ENCODE results near the gene FAM107B.
"Not testable (repeated sequence)": the region's sequence is repeated elsewhere in the genome, so short reads cannot be mapped to it uniquely, and the experiment has no call there.

The FAM107B gene

DNA sequence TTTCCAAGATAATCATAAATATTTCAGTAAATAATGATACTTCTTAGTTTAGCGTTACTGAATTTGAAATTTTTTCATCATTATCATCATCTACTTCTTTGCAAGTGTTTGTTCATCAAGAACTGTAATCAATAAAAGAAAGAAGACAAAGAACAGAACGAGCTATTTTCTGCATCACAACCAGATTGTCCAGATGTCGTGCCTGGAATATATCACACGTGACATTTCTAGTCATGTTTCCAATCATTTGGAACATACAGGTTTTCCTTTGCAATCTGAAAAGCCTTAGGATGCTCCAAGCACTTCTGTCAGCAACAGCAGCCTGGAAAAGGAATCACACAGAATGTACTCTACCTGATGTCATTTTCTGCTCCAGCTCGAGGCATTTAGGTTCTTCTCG lies 107.4 kb downstream of the FAM107B start:
- DNase-seq (ENCODE audit: insufficient read length, low spot score), result no peak
- no peak for FAIRE-seq

DNA sequence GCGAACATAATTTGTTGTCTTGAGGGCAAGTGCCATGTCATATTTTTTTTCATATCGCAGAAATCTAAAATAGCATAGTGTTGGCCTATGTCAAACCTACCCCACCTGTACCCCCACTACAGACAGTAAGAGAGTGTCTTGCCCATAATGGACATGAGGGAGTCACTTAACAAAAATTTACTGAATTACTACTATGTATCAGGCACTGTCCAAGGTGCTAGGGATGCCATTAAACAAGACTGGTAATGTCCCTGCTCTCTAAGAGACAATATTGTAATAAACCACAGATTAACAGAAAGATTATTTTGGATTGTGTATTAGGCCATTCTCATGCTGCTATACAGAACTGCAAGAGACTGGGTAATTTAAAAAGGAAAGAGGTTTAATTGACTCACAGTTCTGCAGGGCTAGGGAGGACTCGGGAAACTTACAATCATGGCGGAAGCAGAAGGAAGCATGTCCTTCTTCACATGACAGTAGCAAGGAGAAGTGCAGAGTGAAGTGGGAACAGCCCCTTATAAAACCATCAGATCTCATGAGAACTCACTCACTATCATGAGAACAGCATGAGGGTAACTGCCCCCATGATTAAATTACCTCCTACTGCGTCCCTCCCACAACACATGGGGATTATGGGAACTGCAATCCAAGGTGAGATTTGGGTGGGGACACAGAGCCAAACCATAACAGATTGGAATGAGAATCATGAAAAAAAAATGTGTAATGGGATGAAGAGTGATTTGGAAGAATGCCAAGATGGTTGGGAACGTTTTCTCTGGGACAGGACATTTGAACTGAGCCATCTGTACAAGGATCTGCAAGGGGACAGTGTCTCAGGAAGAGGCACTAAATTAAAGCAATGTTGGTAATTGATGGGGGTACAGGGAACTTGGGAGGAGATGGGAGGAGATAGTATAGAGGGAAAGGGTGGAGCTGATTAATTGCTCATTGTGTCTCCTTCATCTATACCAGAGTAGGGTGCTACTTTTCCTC lies 108.5 kb downstream of the FAM107B start:
- DNase-seq (ENCODE audit: insufficient read length, low spot score), result no peak
- no peak for FAIRE-seq

DNA sequence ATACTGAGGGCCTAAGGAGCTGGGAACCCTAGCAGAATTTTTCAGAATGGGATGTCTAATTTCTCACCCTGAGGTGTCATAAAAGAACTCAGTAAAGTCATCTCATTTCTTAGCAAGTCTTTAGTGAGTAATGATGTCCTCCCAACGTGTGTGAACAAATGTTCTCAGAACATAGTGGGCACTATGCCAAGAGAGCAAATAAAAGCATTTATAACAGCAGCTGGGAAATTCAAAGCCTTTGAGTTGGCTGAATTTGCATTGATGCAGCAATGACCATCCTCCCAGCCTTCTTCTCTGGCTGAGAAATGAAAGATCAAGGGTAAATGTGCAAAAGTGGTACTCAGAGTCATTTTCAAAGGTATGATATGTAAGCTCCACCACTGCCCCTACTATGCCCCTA lies 109.4 kb downstream of the FAM107B start:
- FAIRE-seq, result no peak
- DNase-seq (ENCODE audit: insufficient read length, low spot score), result no peak

DNA sequence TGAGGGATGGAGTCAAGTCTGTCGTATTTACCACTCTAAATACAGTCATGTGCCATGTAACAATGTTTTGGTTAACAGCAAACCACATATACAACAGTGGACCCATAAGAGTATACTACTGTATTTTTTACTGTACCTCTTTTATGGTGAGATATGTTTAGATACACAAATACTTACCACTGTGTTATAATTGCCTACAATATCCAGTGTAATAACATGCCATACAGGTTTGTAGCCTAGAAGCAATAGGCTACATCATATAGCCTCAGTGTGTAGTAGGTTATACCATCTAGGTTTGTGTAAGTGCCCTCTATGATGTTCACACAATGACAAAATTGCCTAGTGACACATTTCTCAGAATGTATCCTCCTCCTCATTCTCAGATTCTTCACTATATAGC lies 110.4 kb downstream of the FAM107B start:
- DNase-seq (ENCODE audit: insufficient read length, low spot score), result no peak
- no peak for FAIRE-seq

DNA sequence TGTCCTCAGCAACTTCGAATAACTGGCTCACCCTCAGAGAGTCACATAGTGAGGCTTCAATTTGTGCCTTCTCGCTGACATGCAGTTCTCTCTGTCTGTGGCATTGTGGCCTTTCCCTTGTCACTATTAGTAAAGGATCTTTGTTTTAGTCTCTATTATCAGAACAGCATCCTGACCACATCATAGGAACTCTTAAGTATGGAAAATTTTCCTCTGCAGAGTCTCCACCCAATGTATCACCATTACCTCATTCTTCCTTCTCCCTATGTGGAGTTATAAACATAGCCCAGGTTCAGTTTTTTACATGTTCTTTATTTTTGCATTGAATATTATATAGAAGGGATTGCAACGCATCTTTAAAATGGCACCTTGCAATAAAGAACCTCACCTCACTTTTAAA lies 112.9 kb downstream of the FAM107B start:
- DNase-seq (ENCODE audit: insufficient read length, low spot score) (no peak), FAIRE-seq (no peak)

DNA sequence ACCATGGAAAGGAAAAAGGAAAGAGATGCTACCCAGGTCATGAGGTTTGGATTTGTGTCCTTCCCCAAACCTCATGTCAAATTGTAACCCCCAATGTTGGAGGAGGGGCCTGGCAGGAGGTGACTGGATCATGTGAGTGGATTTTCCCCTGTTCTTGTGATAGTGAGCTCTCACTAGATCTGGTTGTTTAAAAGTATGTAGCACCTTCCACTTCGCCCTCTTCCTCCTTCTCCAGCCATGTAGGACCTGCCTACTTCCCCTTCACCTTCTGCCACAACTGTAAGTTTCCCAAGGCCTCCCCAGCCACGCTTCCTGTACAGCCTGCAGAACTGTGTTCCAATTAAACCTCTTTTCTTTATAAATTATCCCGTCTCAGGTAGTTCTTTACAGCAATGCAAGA lies 113.9 kb downstream of the FAM107B start:
- peak; percentile 58 for FAIRE-seq
- DNase-seq (ENCODE audit: insufficient read length, low spot score), result no peak

DNA sequence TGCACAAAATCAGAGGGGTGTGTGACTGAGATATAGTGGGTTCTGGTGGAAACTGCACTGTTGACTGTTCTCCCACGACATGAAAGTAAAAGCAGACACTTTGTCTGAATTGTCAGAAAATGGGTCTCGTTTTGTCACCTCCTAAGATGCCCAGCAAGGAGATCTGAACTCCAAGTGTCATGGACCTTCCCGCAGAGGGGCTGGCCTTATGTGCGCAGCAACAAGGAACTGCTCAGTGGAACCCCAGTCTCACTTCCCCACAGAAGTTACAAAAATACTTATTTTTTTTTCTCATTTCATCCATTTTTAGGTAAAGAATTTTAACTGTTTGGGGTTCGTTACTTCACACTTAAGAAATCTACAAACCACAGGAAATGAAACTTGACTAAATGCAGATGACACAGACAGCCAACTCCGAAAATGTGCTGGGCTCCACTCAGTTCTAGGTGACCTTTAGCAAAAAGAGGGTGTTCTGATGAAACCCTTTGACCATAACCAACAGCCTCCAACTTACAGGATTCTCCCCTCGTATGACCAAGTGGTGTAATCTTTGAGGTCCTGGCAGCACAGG lies 115.0 kb downstream of the FAM107B start:
- peak; percentile 80 for DNase-seq (ENCODE audit: insufficient read length, low spot score)
- peak; percentile 97 for FAIRE-seq

DNA sequence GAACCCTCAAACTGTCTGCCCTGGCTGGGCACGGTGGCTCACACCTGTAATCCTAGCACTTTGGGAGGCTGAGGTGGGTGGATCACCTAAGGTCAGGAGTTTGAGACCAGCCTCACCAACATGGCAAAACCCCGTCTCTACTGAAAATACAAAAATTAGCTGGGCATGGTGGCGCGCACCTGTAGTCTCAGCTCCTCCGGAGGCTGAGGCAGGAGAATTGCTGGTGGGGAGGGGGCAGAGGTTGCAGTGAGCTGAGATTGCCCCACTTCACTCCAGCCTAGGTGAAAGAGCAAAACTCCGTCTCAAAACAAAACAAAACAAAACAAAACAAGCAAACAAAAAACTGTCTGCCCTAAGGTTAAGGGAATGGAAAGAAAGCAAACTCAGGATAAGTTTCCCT lies 115.6 kb downstream of the FAM107B start:
- FAIRE-seq; DNase-seq (ENCODE audit: insufficient read length, low spot score): not testable (repeated sequence)

DNA sequence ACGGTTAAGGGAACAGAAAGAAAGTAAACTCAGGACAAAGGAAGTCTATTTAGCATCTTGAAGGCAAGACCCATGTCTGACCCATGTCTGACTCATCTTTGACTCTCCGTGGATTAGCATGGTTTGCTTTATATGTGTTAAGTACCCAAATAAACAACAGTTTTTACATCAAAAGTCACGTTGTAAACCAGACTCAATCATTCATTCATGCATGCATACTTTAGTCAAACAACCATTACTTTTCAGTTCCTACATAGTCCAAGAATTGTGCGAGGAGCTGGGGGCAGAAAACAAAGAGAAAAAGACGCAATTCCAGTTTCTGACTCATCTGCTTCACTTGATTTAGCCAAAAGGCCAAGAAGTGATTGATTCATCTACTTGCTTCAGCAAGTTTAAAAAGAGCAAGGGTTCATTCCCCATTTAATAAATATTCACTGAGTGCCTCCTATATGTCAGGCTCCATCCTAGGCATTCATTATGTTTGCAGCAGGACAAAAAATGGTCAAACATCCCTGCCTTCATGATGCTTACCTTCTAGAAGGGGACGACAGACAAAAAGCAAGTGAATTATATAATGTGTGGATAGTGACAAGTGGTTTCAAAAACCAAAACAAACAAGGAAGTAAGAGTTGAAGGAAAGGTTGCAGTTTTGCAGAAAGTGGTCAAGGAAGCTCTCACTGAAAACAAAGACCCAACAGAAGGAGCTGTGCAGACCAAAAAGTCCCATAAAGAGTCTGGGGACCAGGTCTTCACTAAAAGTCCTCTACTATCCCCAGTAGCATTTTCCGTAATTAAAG lies 116.2 kb downstream of the FAM107B start:
- FAIRE-seq (peak; percentile 88), DNase-seq (ENCODE audit: insufficient read length, low spot score) (no peak)

DNA sequence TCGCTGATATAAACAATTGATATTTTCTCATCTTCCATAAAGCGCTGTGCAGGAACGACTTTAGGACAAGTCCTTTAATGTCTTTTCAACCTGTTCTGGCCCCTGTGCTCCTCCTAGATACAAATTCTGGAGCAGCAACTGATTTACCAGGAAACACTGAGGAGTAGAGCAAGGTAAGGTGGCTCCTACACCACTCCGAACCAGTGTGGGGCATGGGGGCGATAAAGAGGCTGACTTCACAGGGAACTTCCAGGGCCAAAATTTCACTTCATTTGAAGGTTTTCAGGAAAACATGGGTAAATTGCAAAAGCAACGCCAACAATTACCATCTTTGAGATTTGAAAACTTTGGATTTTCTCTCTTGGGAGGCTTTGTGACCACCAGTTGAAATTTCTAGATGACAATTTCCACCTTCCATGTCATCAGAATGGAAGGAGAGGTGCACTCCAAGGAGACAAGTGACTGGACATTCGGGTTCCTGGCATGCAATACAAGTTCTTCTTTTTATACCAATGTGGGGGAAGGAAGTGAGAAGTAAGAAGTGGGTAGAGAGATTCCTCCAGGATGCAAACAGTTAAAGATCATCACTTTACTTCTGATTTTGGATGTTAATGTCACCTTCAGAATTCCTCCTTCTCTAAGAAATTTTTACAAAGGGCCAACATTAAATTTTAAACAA lies 118.5 kb downstream of the FAM107B start:
- DNase-seq (ENCODE audit: insufficient read length, low spot score), result no peak
- peak; percentile 21 for FAIRE-seq

DNA sequence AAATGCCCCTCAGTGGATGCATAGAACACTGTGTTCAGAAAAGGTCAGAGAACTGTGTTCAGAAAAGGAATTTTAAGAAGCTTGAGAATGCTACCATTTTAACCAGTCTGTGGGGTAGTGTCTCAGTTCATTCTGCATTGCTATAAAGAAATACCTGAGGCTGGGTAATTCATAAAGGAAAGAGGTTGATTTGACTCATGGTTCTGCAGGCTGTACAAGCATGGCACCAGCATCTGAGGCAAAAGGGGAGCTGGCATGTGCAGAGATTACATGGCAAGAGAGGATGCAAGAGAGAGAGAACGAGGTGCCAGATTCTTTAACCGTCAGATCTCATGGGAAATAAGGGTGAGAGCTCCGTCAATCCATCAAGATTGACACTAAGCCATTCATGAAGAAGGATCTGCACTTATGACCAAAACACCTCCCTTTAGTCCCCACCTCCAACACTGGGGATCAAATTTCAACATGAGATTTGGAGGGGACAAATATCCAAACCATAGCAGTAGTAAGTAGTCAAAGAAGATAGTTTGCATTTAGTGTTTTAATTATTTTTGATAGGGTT lies 119.8 kb downstream of the FAM107B start:
- no peak for FAIRE-seq
- DNase-seq (ENCODE audit: insufficient read length, low spot score), result no peak

DNA sequence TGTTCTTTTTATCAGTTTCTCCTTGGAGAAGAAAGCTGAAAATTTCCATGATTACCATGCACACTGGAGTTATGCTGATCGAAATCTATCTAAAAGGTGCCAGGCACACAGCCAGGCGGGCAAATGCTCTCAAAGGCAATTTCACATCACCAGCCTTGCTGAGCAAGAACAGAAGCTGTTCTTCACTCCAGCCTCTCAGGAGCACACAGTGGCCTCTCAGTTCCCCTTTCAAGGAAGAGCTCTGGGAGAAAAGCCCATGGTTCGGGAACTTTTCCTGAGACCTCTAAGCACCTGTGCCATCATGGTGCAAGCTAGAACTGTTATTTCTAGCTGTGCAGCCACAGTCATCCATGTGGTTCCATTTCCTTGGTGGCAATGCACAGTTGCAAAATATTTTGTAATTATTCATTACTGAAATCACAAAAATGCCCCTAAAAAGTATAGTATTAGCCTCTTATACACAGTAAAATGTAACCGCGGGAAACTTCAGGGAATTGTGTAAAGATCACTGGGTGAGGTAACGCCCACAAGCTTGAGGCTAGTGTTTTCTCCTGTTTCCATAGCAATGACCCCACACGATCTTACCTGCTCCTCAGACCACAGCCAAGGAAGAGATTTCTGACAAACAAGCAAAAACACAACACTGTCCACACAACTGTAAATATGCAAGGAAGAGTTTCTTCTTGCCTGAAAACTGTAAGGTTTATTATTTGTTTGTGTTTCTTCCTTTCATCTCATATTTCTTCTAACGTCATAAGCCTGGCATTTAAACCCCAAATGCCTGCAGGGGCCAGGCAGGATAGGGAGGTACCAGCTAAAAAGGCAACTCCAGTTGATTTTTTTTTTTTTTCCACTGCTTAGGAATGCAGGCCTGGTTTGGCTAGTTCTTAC lies 121.2 kb downstream of the FAM107B start:
- peak; percentile 45 for FAIRE-seq
- no peak for DNase-seq (ENCODE audit: insufficient read length, low spot score)

DNA sequence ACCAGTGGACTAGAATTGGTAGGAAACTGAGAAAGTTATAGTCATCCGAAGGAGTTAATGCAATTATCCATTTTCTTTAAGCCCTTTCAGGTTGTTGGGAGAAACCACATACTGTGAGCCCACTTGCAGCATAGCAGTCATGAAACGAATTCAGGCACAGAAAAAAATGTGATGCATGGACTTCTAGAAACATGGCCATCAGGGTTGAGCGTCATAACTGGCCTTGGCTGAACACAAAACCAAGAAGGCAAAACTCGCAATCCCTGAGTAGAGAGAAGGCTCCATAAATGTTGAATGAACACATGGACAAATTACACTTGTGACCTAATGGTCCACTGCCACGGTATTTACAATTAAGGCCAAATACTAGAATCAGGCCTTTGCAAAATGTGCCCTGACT lies 121.9 kb downstream of the FAM107B start:
- no peak for FAIRE-seq

DNA sequence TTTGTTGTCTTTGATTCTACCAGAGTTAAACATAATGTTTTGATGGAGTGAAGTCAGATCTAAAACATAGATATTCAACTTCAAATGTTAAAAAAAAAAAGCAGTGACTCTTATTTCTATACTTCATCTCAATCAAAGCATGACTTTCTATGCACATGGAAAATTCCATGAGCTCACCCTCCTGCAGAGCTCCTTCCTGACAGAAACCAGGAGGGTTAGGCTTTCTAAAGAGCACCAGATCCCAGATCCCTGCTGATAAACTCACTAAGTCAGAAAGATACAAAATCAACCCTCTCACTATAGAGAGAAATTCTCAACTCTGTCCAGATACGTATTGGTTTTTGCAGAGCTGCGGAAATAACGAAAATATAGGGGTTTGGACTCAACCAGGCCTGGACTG lies 122.6 kb downstream of the FAM107B start:
- DNase-seq (ENCODE audit: insufficient read length, low spot score), result no peak
- no peak for FAIRE-seq

More for the DNA sequence above, 121.9 kb downstream of the FAM107B start:
- no peak for DNase-seq (ENCODE audit: insufficient read length, low spot score)

DNA sequence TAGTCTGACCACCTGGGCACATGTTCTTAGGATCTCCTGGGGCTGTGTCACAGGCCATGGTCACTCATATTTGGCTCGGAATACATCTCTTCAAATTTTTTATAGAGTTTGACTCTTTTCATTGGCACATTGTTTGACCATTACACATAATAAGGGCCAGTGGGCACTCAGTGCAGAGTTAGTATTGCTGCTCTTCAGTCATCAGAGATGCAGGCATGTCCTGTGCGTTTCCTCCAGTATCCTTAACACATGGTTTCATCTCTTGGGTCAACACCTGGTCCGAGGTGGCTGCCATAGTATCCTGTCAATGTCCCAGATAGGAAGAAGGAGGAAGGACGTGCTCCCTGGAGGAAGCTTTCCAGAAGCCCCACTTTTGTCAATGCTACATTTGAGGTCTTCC lies 125.0 kb downstream of the FAM107B start:
- FAIRE-seq, result peak; percentile 4
- DNase-seq (ENCODE audit: insufficient read length, low spot score), result no peak

DNA sequence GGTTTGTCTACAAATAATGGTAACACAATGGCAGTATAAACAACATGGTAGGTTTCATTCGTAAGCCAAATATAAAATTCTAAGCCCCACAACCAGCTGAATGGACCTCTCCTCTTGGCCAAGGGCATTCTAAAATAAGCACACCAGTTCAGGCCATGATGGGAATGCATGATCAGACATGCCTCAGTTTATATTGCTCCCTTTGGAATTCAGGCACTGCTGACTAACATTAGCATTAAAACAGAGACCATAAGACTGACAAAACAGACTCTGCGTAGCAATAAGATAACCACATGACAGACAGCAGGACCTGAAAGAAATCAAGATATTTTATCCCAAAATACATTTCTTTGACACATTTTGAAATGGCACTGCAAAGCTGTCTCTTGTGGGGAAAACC lies 125.8 kb downstream of the FAM107B start:
- peak; percentile 77 for FAIRE-seq
- DNase-seq (ENCODE audit: insufficient read length, low spot score), result no peak

DNA sequence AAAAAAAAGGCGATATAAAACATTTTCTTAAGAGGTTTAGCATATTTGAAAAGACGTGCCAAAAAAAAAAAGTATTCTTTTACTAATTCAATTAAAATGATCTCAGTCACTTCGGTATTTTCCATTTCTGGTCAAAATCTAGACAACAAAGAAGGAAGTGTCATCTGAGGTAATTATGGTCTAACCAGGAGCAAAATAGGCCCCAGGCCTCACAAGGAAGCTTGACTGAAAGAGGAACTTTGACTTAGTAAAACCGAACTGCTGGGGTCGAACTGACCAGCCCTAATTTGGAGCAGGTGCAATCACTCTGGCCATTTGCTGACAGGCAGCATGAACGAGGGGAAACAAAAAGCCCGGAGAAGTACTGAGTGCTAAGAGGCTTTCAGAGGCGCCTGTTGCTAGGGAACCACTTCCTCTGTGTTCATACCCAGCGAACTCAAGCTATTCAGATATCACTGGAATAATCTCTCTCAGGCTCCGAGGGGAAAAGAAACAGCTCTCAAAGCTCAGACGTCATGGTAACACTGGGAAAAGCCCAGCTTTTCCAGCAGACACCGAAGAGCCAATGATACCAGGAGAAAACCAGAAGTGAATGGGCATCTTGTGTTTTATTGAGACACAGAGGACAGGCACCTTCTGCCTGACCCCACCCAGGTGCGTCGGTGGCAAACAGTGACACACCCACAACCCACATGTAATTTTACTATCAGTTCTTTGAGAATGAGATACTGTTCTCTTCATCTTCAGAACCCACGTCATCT lies 126.5 kb downstream of the FAM107B start:
- FAIRE-seq, result peak; percentile 99
- peak; percentile 54 for DNase-seq (ENCODE audit: insufficient read length, low spot score)

DNA sequence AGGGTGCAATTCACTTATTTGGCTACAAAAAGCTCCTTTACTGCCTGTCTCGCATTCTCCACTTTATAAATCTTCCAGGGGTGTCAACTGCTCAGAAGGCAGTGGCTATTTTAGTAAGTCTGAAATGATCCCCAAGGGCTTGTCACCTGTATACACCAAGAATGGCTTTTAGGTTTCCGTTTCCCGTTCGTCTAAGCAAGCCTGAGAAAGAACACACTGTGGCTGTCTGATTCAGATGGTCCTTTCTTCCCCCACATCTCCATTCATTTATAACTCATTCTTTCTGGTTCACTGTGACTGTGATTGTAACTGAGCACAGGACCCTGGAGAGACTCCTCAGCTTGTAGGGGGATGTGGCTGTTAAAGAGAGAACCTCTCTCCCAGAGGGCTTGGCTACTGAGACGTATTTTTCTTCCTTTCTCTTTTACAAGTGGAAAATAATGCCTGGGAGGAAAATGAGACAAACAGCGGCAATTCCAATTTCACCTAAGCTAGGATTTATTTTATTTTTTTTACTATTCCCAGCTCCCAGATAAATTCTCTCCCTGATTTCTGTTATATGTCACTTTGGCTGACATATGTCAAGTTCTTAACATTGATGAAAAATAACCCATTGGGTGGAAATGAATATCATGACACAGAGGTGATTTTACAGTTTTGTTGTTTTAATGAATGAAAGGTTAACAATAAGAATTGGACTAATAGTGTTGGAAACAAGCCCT lies 129.3 kb downstream of the FAM107B start:
- FAIRE-seq, result peak; percentile 82
- DNase-seq (ENCODE audit: insufficient read length, low spot score), result no peak

Data from GM19239 (cell line).